A673 (cell line): ENCODE results near the gene HNF1B.

Experiments
- EZH2 ChIP-seq: fragments of 200-600 bp; sonication (generic); IDR thresholded peaks from 2 replicates; pipeline ENCODE4 v1.6.1; 2017; ENCODE audit warnings: borderline replicate concordance, low read depth, mild to moderate bottlenecking, mixed read lengths, antibody characterized with exemption, low read length; ENCODE audit not compliant: poor library complexity, severe bottlenecking
- TF ChIP-seq, protein P1 (sequence below): fragments of 300-800, 200-600 bp; sonication (generic); conservative IDR thresholded peaks from 2 replicates; pipeline ENCODE4 v1.5.1; 2017; ENCODE audit warnings: low read depth, mild to moderate bottlenecking, antibody characterized with exemption, low read length, moderate library complexity, mixed read lengths

DNA sequence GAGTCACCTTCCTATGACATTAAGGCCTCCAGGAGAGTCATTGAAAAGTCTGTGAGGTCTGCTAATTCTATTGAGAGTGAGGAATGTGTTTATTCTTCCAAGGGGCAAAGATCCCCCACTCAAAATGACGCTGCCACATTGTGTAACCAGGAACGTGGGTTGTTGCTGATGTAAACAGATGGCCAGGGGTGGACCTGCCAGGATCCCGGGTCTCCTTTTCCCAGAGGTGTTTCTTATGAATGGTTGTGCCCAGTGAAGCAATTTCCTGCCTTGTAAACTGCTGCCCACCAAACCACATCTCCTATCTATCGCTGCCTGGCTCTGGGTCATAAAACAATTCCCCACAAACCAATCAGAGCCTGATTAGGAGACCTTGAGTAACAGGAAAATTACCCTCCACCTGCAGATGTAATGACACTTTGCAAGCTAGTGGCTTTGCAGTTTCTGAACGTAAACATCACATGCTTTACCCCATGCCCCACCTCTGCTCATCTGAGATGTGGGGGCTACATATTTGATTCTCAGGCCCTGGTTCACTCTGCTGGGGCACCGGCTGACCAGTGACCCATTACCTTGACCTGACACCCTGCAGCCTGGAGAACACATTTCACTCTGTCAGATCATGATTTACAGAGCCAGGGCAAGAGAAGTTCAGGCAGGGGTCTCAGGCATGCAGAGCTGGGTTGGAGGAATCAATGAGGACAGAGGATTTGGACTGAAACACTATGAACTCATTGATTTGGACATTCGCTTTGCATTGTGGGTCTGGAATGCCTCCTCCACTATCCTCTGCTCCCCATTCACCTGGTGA lies 68.5 kb downstream of the HNF1B start:
- TF ChIP-seq, protein P1, sequence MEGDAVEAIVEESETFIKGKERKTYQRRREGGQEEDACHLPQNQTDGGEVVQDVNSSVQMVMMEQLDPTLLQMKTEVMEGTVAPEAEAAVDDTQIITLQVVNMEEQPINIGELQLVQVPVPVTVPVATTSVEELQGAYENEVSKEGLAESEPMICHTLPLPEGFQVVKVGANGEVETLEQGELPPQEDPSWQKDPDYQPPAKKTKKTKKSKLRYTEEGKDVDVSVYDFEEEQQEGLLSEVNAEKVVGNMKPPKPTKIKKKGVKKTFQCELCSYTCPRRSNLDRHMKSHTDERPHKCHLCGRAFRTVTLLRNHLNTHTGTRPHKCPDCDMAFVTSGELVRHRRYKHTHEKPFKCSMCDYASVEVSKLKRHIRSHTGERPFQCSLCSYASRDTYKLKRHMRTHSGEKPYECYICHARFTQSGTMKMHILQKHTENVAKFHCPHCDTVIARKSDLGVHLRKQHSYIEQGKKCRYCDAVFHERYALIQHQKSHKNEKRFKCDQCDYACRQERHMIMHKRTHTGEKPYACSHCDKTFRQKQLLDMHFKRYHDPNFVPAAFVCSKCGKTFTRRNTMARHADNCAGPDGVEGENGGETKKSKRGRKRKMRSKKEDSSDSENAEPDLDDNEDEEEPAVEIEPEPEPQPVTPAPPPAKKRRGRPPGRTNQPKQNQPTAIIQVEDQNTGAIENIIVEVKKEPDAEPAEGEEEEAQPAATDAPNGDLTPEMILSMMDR, result no peak
- no peak for TF ChIP-seq EZH2
